ENCODE data around the gene CLEC4D. TPM values are rescaled to one million over a fixed set of nuclear protein-coding genes. Genes with fewer than 3 reads are reported as not detected.

CLEC4D gene
- total and polyA plus RNA-seq, 2 experiments from 2014 or later: 0.24 to 0.90 TPM

GRCh38 chr12:8547645-8548044 lies 34.3 kb downstream of the CLEC4D start (continued):
- TF ChIP-seq, protein P1, sequence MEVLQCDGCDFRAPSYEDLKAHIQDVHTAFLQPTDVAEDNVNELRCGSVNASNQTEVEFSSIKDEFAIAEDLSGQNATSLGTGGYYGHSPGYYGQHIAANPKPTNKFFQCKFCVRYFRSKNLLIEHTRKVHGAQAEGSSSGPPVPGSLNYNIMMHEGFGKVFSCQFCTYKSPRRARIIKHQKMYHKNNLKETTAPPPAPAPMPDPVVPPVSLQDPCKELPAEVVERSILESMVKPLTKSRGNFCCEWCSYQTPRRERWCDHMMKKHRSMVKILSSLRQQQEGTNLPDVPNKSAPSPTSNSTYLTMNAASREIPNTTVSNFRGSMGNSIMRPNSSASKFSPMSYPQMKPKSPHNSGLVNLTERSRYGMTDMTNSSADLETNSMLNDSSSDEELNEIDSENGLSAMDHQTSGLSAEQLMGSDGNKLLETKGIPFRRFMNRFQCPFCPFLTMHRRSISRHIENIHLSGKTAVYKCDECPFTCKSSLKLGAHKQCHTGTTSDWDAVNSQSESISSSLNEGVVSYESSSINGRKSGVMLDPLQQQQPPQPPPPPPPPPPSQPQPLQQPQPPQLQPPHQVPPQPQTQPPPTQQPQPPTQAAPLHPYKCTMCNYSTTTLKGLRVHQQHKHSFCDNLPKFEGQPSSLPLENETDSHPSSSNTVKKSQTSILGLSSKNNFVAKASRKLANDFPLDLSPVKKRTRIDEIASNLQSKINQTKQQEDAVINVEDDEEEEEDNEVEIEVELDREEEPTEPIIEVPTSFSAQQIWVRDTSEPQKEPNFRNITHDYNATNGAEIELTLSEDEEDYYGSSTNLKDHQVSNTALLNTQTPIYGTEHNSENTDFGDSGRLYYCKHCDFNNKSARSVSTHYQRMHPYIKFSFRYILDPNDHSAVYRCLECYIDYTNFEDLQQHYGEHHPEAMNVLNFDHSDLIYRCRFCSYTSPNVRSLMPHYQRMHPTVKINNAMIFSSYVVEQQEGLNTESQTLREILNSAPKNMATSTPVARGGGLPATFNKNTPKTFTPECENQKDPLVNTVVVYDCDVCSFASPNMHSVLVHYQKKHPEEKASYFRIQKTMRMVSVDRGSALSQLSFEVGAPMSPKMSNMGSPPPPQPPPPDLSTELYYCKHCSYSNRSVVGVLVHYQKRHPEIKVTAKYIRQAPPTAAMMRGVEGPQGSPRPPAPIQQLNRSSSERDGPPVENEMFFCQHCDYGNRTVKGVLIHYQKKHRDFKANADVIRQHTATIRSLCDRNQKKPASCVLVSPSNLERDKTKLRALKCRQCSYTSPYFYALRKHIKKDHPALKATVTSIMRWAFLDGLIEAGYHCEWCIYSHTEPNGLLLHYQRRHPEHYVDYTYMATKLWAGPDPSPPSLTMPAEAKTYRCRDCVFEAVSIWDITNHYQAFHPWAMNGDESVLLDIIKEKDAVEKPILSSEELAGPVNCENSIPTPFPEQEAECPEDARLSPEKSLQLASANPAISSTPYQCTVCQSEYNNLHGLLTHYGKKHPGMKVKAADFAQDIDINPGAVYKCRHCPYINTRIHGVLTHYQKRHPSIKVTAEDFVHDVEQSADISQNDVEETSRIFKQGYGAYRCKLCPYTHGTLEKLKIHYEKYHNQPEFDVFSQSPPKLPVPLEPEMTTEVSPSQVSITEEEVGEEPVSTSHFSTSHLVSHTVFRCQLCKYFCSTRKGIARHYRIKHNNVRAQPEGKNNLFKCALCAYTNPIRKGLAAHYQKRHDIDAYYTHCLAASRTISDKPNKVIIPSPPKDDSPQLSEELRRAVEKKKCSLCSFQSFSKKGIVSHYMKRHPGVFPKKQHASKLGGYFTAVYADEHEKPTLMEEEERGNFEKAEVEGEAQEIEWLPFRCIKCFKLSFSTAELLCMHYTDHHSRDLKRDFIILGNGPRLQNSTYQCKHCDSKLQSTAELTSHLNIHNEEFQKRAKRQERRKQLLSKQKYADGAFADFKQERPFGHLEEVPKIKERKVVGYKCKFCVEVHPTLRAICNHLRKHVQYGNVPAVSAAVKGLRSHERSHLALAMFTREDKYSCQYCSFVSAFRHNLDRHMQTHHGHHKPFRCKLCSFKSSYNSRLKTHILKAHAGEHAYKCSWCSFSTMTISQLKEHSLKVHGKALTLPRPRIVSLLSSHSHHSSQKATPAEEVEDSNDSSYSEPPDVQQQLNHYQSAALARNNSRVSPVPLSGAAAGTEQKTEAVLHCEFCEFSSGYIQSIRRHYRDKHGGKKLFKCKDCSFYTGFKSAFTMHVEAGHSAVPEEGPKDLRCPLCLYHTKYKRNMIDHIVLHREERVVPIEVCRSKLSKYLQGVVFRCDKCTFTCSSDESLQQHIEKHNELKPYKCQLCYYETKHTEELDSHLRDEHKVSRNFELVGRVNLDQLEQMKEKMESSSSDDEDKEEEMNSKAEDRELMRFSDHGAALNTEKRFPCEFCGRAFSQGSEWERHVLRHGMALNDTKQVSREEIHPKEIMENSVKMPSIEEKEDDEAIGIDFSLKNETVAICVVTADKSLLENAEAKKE (CRISPR knock-in tag; IDR thresholded peaks at IDR 0.05): no peak
- no peak for TF ChIP-seq ZNF331 (CRISPR knock-in tag; IDR thresholded peaks at IDR 0.05; ENCODE audit: low read depth)
- no peak for TF ChIP-seq STAT1 (IDR thresholded peaks at IDR 0.05; ENCODE audit: unreplicated experiment)
- no peak for TF ChIP-seq EZH2 (IDR thresholded peaks at IDR 0.05; ENCODE audit: low read depth, unreplicated experiment)

- H3K27ac Mint-ChIP-seq: no peak overlapping the region
- no peaks in the 10 kb centered on the region for H4K20me1 ChIP-seq (replicated peaks; ENCODE audit: insufficient read depth)
- no peak overlapping the region for H3K4me3 ChIP-seq
- H3K27me3 Mint-ChIP-seq (ENCODE audit: insufficient read depth, low read depth, poor library complexity): no peaks in the 10 kb centered on the region
- no peak overlapping the region for H3K4me2 ChIP-seq
- no peaks in the 10 kb centered on the region for H3K4me1 ChIP-seq (ENCODE audit: insufficient read depth)
- H3K9me3 Mint-ChIP-seq: no peaks in the 10 kb centered on the region
- no peaks in the 10 kb centered on the region for H3K27me3 ChIP-seq (ENCODE audit: insufficient read depth)
- TF ChIP-seq STAT1 (IDR thresholded peaks at IDR 0.05; ENCODE audit: unreplicated experiment): no peak
- TF ChIP-seq REST (IDR thresholded peaks at IDR 0.05; ENCODE audit: unreplicated experiment): no peak
- no peak for TF ChIP-seq CREB1 (CRISPR knock-in tag; IDR thresholded peaks at IDR 0.05; ENCODE audit: low read depth)
- TF ChIP-seq JUNB (IDR thresholded peaks at IDR 0.05; ENCODE audit: unreplicated experiment): no peak
- no peaks in the 10 kb centered on the region for H3K9me2 ChIP-seq (ENCODE audit: insufficient read depth)
- no peaks in the 10 kb centered on the region for H3K36me3 Mint-ChIP-seq (ENCODE audit: low read depth)
- ATAC-seq: no peak
- no peaks in the 10 kb centered on the region for H3K79me2 ChIP-seq (replicated peaks; ENCODE audit: insufficient read depth)
- H2AFZ ChIP-seq: no peak overlapping the region
- no peak for DNase-seq (ENCODE audit: low spot score)
- H3K27ac ChIP-seq (ENCODE audit: low read depth): no peak overlapping the region
- H3F3A ChIP-seq (replicated peaks; ENCODE audit: low read depth): no peaks in the 10 kb centered on the region
- H3K36me3 ChIP-seq (ENCODE audit: insufficient read depth): no peaks in the 10 kb centered on the region
- no peak overlapping the region for H3K4me3 Mint-ChIP-seq
- no peaks in the 10 kb centered on the region for H3K4me1 Mint-ChIP-seq
These were observed 34.9 kb downstream of the CLEC4D start for GRCh38 chr12:8548192-8548591.

Data from GM23338 (cell line).